VCaP (cell line): ENCODE data around the gene CIB4.
A peak's percentile ranks its signal among the peaks of the same experiment; 100 is the strongest.

Experiments
- H3K27ac ChIP-seq: fragments of 450-650 bp; 2 replicates; pipeline ENCODE4 v1.5.1; 2017
- TF ChIP-seq, protein P1 (sequence below): fragments of 450-650 bp; conservative IDR thresholded peaks from 2 replicates; pipeline ENCODE4 v1.5.1; 2017; ENCODE audit warnings: mild to moderate bottlenecking, moderate library complexity

Gene CIB4

DNA sequence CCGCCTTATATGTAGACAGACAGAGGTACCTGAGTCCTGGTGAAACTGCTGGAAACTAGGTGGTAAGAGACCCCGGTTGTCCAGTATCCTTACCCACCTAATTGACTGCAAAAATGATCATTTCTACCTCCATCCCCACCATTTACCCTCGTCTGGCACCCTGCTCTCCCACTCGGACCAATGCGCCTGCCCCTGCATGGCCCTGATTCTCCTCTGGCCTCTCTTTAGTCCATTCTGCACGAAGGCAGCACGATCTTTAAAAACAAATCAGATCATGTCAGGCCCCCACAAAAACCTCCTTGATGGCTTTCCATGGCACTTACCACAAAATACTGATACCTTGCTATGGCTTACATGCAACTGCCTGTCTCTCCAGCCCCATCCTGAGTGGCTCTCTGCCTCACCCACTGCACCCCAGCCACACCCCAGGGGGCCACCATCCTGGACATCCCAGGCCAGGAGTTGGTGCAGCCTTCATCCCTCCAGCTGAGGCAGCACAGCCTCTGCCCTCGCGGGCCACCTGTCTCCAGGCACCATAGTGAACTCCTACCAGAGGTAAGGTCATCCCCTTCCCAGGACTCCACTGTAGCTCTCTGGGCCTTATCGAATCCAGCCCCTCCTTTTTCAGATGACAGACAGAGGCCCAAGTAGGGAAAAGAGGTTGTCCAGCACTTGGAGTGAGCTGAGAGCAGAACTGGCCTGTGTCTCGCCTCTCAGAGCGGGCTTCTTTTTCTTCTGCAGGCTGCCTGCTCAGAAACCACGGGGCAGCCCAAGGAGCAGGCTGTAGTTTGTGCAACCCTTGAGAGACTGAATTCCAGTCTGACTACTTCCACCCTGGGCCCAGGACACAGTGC is 12.3 kb upstream of the CIB4 start:
- TF ChIP-seq, protein P1, sequence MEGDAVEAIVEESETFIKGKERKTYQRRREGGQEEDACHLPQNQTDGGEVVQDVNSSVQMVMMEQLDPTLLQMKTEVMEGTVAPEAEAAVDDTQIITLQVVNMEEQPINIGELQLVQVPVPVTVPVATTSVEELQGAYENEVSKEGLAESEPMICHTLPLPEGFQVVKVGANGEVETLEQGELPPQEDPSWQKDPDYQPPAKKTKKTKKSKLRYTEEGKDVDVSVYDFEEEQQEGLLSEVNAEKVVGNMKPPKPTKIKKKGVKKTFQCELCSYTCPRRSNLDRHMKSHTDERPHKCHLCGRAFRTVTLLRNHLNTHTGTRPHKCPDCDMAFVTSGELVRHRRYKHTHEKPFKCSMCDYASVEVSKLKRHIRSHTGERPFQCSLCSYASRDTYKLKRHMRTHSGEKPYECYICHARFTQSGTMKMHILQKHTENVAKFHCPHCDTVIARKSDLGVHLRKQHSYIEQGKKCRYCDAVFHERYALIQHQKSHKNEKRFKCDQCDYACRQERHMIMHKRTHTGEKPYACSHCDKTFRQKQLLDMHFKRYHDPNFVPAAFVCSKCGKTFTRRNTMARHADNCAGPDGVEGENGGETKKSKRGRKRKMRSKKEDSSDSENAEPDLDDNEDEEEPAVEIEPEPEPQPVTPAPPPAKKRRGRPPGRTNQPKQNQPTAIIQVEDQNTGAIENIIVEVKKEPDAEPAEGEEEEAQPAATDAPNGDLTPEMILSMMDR = no peak
- H3K27ac ChIP-seq = no peak overlapping the region

DNA sequence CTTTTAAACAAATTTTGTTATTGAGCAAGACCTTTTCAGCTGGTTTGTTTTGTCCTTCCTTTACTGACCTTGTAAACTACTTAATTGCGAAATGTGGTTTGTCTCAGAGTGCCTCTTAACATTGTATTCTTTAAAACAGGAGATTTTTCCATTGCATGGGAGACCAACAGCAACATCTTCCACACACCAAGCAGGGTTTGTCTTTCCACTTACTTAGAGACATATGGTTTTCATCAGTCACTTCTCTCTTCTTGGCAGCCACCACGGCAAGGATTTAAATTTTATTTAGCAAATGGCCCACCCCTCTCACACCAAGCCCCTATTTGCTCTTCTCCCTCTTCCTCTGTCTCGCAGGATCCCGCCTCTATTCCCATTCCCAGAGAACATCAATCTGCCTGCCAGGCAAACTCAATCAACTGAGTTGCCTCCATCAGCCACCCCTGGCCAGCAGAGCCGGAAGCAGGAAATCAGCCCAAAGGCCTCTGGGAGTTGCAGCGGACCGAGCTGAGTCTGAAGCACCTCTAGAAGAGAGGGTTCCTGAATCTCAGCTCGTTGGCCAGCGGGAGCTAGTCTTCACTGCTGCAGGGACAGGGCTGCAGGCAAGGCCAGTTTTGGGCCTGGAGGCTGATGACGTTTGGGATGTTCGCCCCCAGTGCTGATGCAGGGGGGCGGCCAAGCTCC is 11.3 kb upstream of the CIB4 start:
- TF ChIP-seq, protein P1 = no peak
- H3K27ac ChIP-seq = no peak overlapping the region

DNA sequence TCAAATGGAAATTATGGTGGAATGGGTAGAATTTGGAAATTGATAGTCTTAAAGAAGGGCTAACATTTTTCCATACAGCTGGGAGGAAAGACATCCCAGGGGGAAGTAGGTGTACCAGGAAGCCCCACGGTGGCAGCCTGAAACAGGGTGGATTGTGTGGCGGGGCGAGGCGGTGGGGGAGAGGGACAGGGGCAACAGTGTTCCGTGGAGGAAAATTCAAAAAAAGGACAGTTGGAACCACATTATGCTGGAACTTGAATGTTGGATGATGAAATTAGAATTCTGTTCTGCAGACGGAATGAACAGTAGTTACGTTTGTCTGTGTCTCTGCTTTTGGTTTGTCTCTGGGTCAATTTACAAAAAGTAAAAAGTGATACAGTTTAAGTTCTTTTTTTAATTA is 10.6 kb upstream of the CIB4 start:
- TF ChIP-seq, protein P1 = no peak
- H3K27ac ChIP-seq = no peak overlapping the region

DNA sequence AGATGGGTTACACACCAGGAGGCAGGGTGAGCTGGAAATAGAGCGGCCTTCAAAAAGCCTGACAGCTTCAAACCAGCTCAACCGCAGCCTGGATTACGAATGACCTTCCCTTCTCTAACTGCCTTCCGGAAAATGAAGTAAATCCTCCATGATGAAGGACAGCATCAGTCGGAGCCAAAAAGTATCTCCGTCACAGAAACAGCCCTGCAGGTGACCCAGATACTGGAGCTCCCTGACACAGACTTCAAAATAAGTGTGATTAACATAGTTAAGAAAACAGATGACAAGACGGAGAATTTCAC is 10.3 kb upstream of the CIB4 start:
- no peak overlapping the region for H3K27ac ChIP-seq
- TF ChIP-seq, protein P1 = no peak

DNA sequence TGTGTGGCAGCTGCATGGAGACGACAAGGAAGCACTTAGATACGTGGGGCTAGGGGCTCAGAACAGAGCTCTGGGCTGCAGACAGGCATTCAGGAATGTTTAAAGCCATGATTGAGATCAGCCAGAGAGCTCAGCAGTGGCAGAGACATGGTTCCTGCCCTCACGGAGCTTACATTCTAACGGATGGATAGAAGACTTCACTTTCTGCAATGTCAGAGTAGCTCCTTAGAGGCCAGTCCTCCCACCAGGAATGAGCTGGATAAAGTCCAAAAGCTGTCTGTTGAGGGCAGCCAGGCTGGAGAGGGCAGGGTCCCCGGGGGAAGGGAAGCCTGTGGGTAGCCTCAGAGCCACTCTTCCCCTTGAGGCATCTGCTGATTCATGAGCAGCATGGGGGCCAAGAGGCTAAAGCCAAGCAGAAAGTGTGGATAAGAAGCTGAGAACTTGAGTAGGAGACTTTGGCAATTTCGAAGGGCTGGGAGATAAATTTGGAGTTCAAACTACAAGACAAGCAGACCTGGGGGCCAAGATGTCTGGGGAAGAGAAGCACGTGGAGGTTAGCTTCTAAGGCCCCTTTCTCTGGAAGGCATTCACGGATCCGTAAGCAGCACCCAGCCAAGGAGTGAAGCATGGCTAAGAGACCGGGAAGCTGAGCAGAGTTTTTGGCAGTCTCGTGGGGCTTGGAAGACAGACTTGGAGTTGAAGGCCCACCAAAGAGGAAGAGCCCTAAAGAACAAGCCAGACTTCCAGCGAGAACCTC is 9.7 kb upstream of the CIB4 start:
- no peak overlapping the region for H3K27ac ChIP-seq
- TF ChIP-seq, protein P1 = no peak

DNA sequence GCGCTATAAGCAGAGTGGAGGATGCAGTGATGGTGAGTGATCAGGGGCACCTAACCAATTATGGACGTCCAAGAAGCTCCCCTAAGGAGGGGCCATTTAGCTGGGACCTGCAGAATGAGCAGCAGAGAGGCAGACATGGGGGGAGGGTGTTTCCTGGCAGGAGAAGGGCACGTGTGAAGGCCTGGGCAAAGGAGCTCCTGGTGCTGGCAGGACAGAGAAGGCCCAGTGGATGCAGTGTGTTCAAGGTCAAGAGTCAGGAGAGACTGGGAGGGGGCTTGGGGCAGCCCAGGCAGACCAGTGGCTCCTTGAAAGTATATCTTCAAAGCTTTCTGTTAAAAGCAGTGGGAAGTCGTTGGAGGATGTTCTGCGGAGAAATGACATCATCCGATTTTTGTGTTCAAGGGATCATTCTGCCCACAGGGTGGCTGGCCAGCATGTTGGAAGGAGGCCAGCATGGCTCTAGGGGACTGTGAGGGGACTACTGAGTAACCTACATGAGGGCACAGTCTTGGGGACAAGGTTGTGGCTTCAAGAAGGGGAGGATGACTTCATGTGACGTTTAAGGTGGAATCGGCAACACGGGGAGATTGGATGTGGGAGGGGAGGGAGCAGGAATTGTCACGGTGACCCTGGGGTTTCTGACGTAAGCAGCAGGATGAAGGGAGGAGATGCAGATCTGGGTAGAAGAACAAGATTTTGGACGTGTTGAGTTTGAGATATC is 9.0 kb upstream of the CIB4 start:
- H3K27ac ChIP-seq = peak overlapping the region; percentile 46; the same call in 1 of the 2 replicates
- TF ChIP-seq, protein P1 = no peak

DNA sequence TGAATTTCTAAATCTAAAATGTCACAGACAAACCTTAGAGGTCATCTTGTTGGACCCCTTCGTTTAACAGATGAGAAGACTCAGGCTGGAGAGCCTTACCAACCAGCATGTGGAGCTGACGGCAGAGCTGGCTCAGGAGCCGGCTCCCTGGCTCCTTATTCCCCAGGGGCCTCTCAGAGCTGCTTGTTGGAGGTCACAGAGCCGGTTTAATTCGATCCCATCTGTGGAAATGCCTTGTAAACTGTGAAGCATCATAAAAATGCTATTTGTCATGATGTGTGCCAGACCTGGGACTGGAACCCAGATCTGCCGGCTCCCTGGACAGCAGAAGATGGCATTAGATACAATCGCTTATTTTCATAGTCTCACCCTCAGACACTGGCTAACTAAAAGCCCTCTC is 8.2 kb upstream of the CIB4 start:
- peak overlapping the region; percentile 46; the same call in 1 of the 2 replicates for H3K27ac ChIP-seq
- TF ChIP-seq, protein P1 = no peak
